ENCODE data around the gene CCDC134.
"Not testable (repeated sequence)": the region's sequence is repeated elsewhere in the genome, so short reads cannot be mapped to it uniquely, and the experiment has no call there.

CCDC134 gene

GRCh38 chr22:41834005-41834944, 33.8 kb downstream of the CCDC134 start:
- no peak for DNase-seq (ENCODE audit: low spot score in 2 of 2)
- Histone ChIP-seq H3K27me3 (ENCODE audit: low read depth) (no peaks in the 10 kb centered on the region), H3K4me3 (peak overlapping the region; percentile 77), H3K4me1 (peaks cover 10% of the 10 kb centered on the region), H3K9me3 (no peaks in the 10 kb centered on the region), H3K36me3 (replicated peaks) (peaks cover 44% of the 10 kb centered on the region)
- in situ Hi-C loops (cut with MboI; ENCODE audit: low sequenced_read_pairs) = no loop called here

GRCh38 chr22:41835462-41835861, 35.0 kb downstream of the CCDC134 start:
- in situ Hi-C loops (cut with MboI; ENCODE audit: low sequenced_read_pairs); DNase-seq (ENCODE audit: low spot score in 2 of 2); H3K27me3 ChIP-seq (ENCODE audit: low read depth); H3K4me3 ChIP-seq; H3K9me3 ChIP-seq: not testable (repeated sequence)
- Histone ChIP-seq H3K4me1 (peaks cover 13% of the 10 kb centered on the region), H3K36me3 (replicated peaks) (peaks cover 52% of the 10 kb centered on the region)

- Histone ChIP-seq H3K9me3 (no peaks in the 10 kb centered on the region), H3K4me3 (no peak overlapping the region), H3K27me3 (ENCODE audit: low read depth) (no peaks in the 10 kb centered on the region), H3K36me3 (replicated peaks) (peaks cover 59% of the 10 kb centered on the region), H3K4me1 (peaks cover 21% of the 10 kb centered on the region)
- in situ Hi-C loops (cut with MboI; ENCODE audit: low sequenced_read_pairs) = no loop called here
- no peak for DNase-seq (ENCODE audit: low spot score in 2 of 2)
These were observed 36.1 kb downstream of the CCDC134 start for GRCh38 chr22:41836551-41836950.

GRCh38 chr22:41838842-41839618, 38.6 kb downstream of the CCDC134 start:
- Histone ChIP-seq H3K4me3 (no peak overlapping the region), H3K4me1 (peaks cover 17% of the 10 kb centered on the region), H3K9me3 (no peaks in the 10 kb centered on the region), H3K36me3 (replicated peaks) (peaks cover 71% of the 10 kb centered on the region), H3K27me3 (ENCODE audit: low read depth) (no peaks in the 10 kb centered on the region)
- DNase-seq (ENCODE audit: low spot score in 2 of 2) = no peak
- in situ Hi-C loops (cut with MboI; ENCODE audit: low sequenced_read_pairs) = no loop called here

GRCh38 chr22:41840216-41840615, 39.7 kb downstream of the CCDC134 start:
- no peak for DNase-seq (ENCODE audit: low spot score in 2 of 2)
- H3K9me3 ChIP-seq = no peaks in the 10 kb centered on the region
- H3K27me3 ChIP-seq (ENCODE audit: low read depth) = no peaks in the 10 kb centered on the region
- peaks cover 18% of the 10 kb centered on the region for H3K4me1 ChIP-seq
- in situ Hi-C loops (cut with MboI; ENCODE audit: low sequenced_read_pairs) = no loop called here
- no peak overlapping the region for H3K4me3 ChIP-seq
- H3K36me3 ChIP-seq (replicated peaks) = peaks cover 68% of the 10 kb centered on the region

GRCh38 chr22:41841085-41841712, 40.7 kb downstream of the CCDC134 start:
- peaks cover 18% of the 10 kb centered on the region for H3K4me1 ChIP-seq
- DNase-seq (ENCODE audit: low spot score in 2 of 2) = no peak
- no peak overlapping the region for H3K4me3 ChIP-seq
- in situ Hi-C loops (cut with MboI; ENCODE audit: low sequenced_read_pairs) = no loop called here
- H3K9me3 ChIP-seq = no peaks in the 10 kb centered on the region
- no peaks in the 10 kb centered on the region for H3K27me3 ChIP-seq (ENCODE audit: low read depth)
- H3K36me3 ChIP-seq (replicated peaks) = peaks cover 59% of the 10 kb centered on the region

- H3K4me1 ChIP-seq = peaks cover 18% of the 10 kb centered on the region
- in situ Hi-C loops (cut with MboI; ENCODE audit: low sequenced_read_pairs) = no loop called here
- peaks cover 44% of the 10 kb centered on the region for H3K36me3 ChIP-seq (replicated peaks)
These were observed 42.8 kb downstream of the CCDC134 start for GRCh38 chr22:41842996-41843970.

GRCh38 chr22:41844036-41844435, 43.6 kb downstream of the CCDC134 start:
- DNase-seq (ENCODE audit: low spot score in 2 of 2) = no peak
- in situ Hi-C loops (cut with MboI; ENCODE audit: low sequenced_read_pairs) = no loop called here
- Histone ChIP-seq H3K36me3 (replicated peaks) (peaks cover 44% of the 10 kb centered on the region), H3K4me1 (peaks cover 18% of the 10 kb centered on the region), H3K27me3 (ENCODE audit: low read depth) (no peaks in the 10 kb centered on the region), H3K9me3 (no peaks in the 10 kb centered on the region), H3K4me3 (no peak overlapping the region)

More at GRCh38 chr22:41842996-41843970, 42.8 kb downstream of the CCDC134 start:
- H3K4me3 ChIP-seq = no peak overlapping the region
- no peaks in the 10 kb centered on the region for H3K9me3 ChIP-seq
- no peaks in the 10 kb centered on the region for H3K27me3 ChIP-seq (ENCODE audit: low read depth)
- no peak for DNase-seq (ENCODE audit: low spot score in 2 of 2)

GRCh38 chr22:41844513-41844912, 44.0 kb downstream of the CCDC134 start:
- Histone ChIP-seq H3K9me3 (no peaks in the 10 kb centered on the region), H3K36me3 (replicated peaks) (peaks cover 39% of the 10 kb centered on the region), H3K27me3 (ENCODE audit: low read depth) (no peaks in the 10 kb centered on the region), H3K4me3 (no peak overlapping the region), H3K4me1 (peaks cover 18% of the 10 kb centered on the region)
- no peak for DNase-seq (ENCODE audit: low spot score in 2 of 2)
- in situ Hi-C loops (cut with MboI; ENCODE audit: low sequenced_read_pairs) = no loop called here

GRCh38 chr22:41845380-41846267, 45.1 kb downstream of the CCDC134 start:
- peaks cover 35% of the 10 kb centered on the region for H3K36me3 ChIP-seq (replicated peaks)
- no peak for DNase-seq (ENCODE audit: low spot score in 2 of 2)
- H3K27me3 ChIP-seq (ENCODE audit: low read depth) = no peaks in the 10 kb centered on the region
- no peak overlapping the region for H3K4me3 ChIP-seq
- H3K9me3 ChIP-seq = no peaks in the 10 kb centered on the region
- in situ Hi-C loops (cut with MboI; ENCODE audit: low sequenced_read_pairs) = no loop called here
- H3K4me1 ChIP-seq = peaks cover 13% of the 10 kb centered on the region

GRCh38 chr22:41846268-41846987, 45.9 kb downstream of the CCDC134 start:
- peaks cover 33% of the 10 kb centered on the region for H3K36me3 ChIP-seq (replicated peaks)
- H3K27me3 ChIP-seq (ENCODE audit: low read depth) = no peaks in the 10 kb centered on the region
- in situ Hi-C loops (cut with MboI; ENCODE audit: low sequenced_read_pairs) = no loop called here

GRCh38 chr22:41847300-41847699, 46.8 kb downstream of the CCDC134 start:
- Histone ChIP-seq H3K27me3 (ENCODE audit: low read depth) (no peaks in the 10 kb centered on the region), H3K4me1 (peaks cover 7% of the 10 kb centered on the region), H3K4me3 (no peak overlapping the region), H3K36me3 (replicated peaks) (peaks cover 26% of the 10 kb centered on the region), H3K9me3 (no peaks in the 10 kb centered on the region)
- no peak for DNase-seq (ENCODE audit: low spot score in 2 of 2)
- in situ Hi-C loops (cut with MboI; ENCODE audit: low sequenced_read_pairs) = no loop called here

More at GRCh38 chr22:41846268-41846987, 45.9 kb downstream of the CCDC134 start:
- no peak for DNase-seq (ENCODE audit: low spot score in 2 of 2)
- no peak overlapping the region for H3K4me3 ChIP-seq
- no peaks in the 10 kb centered on the region for H3K9me3 ChIP-seq
- peaks cover 7% of the 10 kb centered on the region for H3K4me1 ChIP-seq
